NCI-H460 (cell line): ENCODE results near the gene GPR183. TPM values are rescaled to one million over a fixed set of nuclear protein-coding genes. Genes with fewer than 3 reads are reported as not detected.

Source experiments
- DNase-seq: peaks from one replicate; pipeline ENCODE4 v3.0.0-alpha.2; 2016; ENCODE audit warnings: low read depth; ENCODE audit errors: extremely low read depth
- total RNA-seq: library from RNA; depleted of rRNA; stranded (reverse); fragments of >200 nt; shearing (Covaris generic); gene quantifications from 2 replicates; pipeline ENCODE4 v1.2.3, GENCODE V29; 2014

Gene GPR183
- total RNA-seq, 1 experiment from 2014 or later: 0.30 TPM

DNA sequence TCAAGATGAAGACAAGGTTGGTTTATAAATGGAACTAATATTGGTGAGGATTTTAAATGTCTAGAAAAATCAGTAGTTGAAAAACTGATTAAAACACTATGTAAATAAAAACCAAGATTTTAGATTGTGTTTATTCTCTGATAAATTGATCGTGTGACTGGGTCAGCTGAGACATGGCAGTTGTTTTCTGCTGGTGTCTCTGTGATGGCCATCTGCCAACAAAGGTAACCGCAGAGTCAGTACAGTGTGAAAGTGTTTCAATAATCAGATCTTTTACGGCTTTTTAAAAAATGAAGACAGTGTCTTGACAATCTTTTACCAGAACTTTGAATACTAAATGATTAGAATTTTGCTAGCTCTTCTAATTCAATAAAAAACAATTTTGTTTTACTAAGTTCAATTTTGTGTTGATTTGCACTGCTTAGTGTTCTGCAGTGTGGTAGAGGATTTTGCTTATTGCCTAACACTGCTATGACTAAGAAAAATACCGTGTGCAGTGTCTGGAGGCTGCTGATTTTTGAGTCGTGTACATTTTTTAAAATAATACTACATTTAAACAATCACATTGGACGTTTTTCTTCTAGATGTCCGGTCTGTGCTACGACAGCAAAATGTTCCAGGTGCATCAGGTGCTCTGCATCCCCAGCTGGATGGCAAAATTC lies 32.7 kb upstream of the GPR183 start:
- no peak for DNase-seq

DNA sequence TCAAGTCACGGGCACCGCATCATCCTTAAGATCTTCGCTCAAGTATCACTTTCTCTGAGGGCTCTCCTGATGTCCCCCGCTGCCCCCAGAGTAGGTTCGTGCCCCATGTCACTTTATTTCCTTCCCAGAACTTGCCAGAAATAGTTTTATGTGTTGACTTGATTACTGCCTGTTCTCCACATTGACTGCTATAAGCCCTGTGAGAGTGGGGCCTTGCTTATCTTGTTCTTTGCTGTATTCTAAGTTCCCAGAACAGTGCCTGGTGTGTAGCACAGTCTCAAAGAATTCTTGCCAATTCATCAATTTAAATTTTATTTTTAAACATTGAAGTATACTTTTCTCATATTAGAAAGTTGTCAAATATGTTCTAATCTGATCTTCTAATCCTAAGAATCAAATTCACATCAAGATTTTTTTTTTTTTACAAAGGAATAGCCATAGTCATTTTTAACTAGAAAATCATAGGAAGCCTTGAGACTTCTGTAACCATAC lies 32.1 kb upstream of the GPR183 start:
- no peak for DNase-seq

DNA sequence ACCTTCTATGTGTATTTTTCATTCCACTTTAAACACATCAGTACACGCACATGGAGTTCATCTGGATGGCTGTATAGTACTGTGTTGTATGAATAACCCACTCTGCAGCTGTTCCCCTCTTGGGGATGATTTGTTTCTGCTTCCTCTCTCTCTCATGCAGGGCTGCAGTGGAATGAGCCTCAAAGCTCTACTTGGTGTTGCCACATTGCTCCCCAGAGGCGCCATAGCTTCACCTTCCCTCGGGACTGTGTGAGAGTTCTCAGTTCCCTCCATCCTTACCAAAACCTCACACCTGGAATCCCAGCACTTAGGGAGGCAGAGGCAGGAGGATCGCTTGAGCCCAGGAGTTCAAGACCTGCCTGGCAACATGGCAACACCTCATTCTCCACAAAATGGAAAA lies 28.4 kb upstream of the GPR183 start:
- DNase-seq: no peak

DNA sequence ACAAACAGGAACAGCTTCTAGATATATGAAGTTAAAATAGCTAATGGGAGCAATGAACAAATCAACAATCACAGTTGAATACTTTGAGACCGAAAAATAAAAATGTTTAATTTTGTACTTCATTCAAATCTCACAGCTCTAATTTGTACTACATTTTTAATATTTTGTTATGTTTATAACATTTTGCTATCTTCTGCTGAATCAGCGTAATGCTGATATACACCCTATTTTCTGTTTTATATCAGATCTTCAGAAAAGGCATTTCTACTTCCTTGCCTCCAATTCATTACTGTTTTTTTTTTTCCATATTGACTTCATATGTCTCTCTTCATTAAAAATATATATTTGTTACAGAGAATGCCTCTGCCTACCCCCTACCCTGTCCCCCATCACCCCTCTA lies 27.9 kb upstream of the GPR183 start:
- no peak for DNase-seq

DNA sequence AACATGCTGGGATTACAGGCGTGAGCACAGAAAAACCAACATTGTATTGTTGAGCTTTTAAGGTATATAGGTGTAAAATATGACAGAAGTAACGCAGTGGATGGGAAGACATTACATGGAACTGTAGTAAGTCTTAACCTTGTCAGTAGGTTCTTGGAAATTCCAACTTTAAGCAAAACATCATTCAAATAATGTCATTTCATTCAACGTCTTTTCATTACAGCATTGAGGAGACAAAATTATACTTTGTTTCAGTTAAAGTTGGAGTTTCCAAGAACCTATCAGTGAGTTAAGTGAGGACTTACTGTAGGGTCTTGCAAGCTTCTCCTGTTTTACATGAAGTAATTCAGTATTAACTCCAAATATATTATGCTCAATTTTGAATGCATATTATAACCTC lies 27.0 kb upstream of the GPR183 start:
- no peak for DNase-seq

DNA sequence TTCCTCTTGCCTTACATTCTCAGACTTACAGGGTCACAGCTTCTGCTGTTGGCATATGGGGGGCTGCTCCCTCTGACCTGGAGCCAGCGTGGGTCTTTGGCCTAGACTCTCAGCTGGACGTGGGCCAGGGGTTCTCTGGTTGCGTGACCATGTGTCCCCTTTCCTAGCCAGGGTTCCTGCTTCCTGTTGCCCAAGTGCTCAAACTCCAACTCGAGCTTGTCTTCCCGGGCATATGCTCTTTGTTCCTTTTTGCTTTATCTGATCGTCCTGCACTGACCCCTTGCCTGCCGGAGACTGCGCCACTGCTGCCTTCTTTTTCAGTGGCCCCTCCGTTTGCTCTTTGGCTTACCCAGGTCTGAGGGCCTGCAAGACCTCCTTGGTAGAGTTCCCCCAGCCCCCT lies 25.3 kb upstream of the GPR183 start:
- DNase-seq: no peak

DNA sequence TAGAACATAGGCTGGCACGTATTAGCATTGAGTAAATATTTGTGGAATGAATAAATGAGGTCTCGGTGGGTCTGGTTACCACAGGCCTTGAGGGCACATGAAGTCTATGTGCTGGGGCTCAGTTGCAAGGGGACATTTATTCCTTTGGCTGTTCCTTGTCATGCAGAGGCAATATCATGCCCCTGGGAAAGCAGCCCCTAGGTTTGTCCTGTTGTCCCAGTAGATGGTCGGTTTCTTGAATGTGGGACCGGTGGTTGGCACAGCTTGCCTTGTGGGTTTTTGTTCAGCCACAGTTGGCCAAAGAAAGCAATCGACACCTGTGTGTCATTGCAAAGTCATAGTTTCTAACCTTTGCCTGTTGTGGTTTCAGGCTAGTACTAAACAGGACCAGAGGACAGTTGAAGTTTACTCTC lies 24.7 kb upstream of the GPR183 start:
- DNase-seq: no peak

DNA sequence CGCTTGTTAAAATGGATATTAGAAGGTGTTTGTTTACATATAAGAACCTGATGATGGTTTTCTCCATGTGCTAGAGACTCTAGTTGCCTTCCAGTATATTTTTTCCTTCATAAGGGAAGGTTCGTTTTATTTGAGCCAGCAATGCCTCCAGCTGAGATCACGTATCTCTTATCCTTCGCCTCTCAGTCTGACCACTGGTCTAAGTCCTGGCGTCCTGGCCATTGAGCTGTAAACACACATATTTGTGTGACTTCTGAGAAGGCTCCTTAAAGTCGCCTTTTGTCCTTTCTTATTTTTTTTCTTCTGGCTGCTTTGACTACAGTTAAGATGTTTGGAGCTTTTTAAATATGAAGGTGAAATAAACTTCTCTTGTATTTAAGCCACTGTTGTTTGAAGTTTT lies 23.7 kb upstream of the GPR183 start:
- DNase-seq: no peak

DNA sequence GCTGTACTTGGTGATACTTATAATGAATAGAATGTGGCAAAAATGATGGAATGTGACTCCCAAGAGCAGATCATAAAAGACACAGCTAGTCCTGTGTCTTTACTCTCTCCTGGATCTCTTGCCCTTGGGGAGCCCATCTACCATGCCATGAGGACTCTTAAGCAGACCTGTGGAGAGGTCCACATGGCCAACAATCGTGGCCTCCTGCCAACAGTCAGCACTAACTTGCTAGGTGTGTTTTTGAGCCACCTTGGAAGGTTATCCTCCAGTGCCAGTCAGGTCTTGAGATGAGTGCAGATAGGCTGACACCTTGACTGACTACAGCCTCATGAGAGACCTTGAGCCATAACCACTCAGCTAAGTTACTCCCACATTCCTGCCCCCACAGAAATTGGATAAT lies 22.3 kb upstream of the GPR183 start:
- DNase-seq: no peak

DNA sequence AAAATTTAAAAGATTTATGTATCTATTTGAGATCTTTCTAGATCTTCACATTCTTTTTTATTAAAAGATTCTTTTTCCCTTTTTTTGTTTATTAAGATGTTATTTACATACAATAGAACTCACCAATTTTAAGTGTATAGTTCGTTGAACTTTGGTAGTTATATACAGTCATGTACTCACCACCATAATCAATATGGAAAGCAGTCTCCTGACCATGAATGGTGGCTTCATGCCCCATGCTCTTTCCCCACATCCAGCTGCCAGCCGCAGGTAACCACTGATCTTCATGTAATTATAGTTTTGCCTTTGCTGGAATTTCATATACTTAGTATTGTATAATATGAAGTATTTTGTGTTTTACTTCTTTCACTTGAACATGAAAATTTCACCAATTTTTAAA lies 20.6 kb upstream of the GPR183 start:
- DNase-seq: no peak

DNA sequence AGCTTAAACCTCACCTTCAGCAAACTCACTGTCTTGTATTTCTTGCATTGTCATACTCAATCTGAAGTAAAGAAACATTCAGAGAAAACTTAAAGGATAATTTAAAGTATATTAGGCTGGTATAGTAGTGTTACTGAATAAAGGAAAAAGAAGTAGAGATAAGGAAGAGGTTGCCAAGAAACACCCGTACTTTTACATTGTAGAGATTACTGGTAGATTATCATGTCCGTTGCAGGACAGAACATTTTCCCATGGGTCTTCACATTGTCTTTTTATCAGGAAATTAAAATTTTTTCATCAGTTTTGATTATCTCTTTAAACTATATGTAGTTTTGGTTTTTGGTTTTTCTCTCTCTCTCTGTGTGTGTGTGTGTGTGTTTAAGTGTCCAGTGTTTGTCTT lies 19.9 kb upstream of the GPR183 start:
- DNase-seq: no peak

DNA sequence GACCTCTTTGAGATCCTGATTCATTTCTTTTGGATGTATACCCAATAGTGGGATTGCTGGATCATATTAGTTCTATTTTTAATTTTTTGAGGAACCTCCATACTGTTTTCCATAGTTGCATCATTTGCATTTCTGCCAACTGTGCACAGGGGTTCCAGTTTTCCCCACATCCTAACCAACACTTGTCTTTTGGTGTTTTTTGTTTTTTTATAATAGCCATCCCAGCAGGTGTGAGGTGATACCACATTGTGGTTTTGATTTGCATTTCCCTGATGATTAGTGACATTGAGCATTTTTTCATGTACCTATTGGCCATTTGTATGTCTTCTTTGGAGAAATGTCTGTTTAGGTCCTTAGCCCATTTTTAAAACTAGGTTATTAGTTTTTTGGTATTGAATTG lies 18.8 kb upstream of the GPR183 start:
- DNase-seq: no peak

DNA sequence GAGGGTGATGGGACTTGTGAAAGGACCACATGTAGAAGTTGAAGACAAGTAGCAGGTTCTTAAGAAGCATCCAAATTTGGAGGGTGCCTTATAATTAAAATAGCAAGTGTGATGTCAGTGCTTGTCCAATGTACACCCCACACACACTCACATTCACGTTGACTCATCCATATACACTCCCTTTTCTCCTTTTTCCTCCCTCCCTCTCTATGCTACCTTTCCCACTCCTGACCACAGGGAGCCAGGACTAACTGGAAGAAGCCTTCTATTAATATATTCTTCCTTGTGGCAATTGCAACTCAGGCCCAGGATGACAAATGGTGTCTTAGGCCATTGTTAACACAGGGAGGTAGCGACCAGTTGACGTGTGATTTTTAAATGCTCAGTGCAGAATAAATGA lies 16.3 kb upstream of the GPR183 start:
- DNase-seq: no peak

DNA sequence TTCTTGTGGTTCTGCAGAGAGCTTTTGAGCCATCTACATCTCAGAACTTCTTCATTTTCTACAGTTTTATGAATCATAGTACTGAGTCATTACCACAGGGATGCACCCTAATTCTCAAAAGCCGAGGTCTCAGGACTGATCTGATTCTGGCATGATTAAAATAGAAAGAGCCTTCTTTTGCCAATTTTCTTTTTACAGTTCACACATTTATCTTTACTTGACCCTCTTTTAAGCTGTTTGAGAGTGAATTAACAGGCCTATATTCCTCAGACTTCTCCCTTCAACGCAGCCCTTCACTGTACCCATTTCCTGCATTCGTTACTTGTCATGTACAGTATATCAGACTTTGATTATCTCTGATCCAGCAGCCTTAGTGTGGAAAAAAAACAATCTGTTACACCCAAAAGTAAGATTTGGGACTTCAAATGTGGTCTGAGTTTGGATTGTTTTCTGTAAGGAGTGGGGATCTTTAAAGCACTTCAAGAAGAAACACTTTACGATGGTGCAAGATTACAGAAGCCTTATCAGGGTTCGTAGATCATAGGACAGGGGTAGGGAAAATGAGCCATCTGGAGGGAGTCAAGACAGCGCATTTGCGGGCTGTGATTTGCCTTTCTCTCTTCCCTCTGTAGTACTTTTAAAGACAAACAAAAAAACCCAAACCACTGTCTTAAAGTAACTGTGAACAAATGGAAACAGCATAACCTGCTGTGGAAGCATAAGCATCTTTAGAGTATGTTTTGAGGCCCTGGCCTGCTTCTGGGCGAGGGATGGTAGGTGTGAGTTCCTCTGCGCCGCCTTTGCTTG lies 15.3 kb upstream of the GPR183 start:
- DNase-seq: no peak

DNA sequence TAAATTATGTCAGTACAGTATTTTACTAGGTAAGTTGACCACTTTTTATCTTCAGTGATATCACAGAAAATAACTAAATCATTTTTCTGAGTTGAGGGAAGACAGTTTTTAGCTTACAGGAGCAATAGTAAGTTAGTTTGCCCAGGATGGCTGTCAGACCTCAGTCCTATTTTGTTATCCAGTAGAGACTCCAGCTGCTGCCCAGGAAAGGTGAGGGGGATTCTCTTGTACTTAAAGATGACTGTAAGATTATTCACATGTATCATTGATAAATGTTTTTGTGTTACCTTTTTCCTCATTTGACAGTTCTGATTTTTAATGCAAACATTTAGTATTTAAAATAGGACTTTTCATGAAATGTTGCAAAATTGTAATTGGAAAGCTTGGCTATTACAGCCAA lies 14.5 kb upstream of the GPR183 start:
- DNase-seq: no peak

DNA sequence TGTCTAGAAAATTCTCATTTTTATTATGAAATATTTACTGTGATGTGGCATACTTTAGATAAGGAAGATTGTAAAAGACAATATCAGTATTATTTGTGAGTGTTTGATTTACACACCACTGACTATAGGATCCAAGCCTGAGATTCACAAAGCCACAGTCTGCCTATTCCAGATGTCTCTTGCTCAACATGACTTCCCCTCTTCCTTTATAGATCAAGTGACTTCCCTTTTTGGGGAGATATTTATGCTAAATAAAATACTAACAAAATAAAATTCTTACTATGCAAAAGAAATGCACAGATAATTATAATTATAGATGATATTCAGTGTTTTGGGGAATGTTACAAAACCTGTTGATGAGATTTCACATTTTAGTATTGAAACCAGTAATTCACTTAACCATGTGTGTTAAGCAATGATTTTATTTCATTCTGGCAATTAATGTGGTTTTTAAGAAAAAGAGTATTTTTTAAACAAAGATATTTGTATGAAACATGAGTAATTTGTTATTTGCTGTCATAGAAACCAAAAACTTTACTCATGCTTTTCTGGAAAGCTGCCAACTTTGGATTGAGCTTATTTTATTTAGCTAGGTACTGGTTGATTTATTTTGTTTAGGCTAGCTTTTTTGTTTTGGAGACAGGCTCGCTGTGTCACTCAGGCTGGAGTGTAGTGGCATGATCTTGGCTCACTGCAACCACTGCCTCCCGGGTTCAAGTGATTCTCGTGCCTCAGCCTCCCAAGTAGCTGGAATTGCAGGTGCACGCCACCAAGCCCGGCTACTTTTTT lies 13.7 kb upstream of the GPR183 start:
- no peak for DNase-seq

DNA sequence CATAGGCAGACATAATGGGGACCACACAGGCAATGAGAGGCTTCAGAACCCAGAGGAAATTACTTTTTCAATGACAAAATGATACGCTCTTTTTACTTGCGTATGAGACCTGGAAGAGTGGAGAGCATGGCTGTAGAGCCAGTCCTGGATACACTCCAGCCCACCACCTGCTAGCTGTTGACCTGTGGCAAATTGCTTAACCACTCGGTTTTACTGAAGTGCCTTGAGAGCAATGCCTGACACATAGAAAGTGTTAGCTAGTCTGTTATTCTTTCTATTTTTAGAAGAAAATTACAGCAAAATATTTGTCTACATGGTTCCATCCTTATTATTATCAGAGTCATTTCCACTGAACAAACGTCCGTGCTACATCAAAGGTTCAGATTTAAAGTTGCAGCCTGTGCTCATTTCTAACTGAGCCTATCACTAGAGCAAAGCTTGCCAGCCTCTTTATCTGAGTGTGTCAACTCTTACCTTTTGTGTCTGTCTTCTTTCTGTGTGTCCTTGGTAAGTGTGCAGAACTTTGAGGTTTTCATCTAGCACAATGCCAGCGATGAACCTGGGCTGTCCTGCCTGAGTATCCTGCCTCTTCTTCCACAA lies 9.6 kb upstream of the GPR183 start:
- DNase-seq: no peak

DNA sequence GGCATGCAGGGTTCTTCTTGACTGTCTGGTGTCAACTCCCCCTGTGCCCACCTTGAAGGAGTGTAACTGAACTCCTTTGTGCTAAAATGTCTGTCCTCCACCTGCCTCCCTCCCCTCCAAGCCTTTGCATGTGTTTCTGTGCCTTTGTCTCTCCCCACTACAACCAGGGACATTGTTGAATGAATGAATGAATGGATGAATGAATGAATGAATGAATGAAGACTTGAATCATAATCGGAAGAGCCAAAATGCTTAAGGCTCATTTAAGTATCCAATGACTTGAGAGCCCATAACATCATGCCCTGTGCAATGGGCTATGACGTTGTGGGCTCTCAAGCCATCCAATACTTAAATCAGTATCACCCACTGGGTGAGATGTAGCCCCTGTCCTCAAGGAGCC lies 9.0 kb upstream of the GPR183 start:
- DNase-seq: no peak

DNA sequence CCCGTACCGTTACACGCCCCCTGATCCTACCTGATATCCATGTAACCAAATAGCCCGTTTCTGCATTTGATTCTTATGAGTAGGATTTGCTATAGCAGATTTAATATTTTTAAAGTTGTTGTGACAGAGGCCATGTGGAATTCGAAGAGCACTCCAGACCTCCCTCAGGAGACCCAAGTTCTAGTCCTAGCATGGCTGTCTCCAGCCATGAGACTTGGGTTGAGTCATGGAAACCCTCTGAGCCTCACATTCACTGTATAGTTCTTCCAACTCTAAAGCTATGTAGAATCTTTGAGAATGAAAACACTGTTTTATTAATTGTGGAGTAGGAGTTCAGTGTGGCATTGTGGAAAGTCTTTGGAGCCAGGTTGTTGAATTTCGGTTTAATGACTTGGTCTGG lies 8.0 kb upstream of the GPR183 start:
- DNase-seq: no peak

DNA sequence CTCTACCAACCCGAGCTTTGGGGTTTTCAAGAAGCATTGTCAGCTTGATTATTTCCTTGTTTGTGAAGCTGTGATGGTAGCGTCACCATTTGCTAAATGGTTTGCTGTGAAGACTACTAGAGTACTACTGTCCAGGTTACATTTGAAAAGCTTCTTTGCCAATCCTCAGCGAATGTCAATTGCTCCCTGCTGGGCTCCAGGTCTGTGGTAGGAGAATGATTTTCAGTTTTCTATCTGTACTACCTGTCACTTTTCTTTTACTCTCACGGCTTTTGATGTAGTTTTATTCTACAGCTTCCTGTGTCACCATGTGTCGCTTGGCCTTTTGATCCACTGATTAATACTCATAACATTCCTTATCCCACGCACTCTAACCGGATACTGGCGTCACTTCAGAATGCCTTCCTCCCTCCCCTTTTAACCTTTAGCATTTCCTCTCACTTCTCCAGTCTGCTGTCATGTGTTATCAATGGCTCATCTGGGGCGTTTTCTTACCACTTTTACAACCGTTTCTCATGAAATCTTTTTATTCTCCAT lies 7.5 kb upstream of the GPR183 start:
- DNase-seq: peak; percentile 28

DNA sequence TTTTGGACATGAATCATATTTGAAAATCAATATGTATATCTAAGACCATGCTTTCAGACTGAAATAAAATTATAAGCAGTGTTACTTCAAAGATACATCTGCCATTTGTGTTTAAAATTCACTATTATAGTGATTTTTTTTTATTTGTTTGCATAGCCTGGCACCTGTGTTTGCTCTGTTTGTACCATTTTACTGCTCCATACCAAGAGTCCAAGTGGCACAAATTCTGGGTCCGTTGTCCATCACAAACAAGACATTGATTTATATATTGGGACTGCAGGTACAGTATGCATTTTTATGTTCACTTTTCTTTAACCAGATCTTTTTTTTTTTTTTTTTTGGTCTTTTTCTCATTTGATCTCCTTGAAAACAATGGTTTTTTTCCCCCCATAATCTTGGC lies 6.7 kb upstream of the GPR183 start:
- DNase-seq: no peak
